Fibroblast of skin of right biceps (primary cell): Measurements from ENCODE around the gene SURF1.
"Not testable (repeated sequence)": the region's sequence is repeated elsewhere in the genome, so short reads cannot be mapped to it uniquely, and the experiment has no call there.

ENCODE experiments used
- DNase-seq: peaks from one replicate; pipeline ENCODE4 v3.0.0-alpha.2; 2013

The SURF1 gene

DNA sequence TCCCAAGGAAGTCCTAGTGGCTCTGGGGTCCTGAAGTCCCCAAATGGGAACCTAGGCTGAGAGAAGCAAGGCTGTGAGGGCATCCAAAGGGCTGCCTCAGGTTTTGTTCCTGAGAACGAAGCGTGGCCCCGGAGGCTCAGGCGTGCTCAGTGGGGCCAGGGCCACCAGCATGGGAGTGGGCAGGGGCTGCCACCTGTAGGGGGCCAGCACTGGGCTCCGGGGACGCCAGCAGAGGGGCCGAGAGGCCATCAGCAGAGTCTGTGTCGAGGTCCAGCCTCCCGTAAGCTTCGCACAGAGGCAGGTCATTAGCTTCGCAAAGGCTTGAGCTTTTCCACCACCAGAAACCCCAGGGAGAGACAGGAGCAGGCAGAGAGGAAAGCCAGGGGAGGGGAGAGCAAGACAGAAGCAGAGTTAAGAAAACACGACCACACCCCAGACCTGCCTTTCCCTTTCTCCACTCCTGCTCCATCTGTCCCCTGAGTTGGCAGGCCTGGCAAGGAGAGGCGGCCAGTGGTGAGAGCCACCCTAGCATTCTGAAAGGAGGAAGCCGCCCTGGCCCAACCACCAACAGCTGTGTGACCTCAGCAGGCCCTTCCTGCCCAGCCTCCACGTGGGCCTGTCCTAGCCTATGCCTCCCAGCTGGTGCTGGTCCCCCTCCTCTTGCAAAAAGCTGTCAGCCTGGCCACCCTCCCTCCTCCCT, 14.8 kb downstream of the SURF1 start:
- DNase-seq = no peak

- no peak for DNase-seq
Observed at GRCh38 chr9:133340916-133341315, 15.4 kb downstream of the SURF1 start.

DNA sequence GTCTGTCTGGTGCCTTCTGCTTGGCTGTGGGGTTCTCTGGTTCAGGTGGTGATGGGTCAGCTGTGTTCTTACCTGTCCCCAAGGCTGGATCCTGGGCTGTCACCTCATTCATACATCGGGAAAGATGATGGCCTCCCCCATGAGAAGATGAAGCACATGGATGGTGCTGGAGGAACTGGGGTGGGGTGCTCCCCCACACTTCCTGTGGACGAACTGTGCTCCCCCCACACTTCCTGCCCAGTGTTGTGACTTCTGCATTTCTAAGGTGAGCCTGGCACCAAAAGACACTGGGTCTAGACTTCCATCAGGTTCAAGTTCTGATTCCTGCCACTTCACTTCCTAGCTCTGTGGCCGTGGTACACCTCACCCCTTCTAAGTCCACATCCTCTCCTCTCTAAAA, 16.0 kb downstream of the SURF1 start:
- no peak for DNase-seq

- DNase-seq = no peak
Observed at GRCh38 chr9:133339641-133340040, 16.6 kb downstream of the SURF1 start.

DNA sequence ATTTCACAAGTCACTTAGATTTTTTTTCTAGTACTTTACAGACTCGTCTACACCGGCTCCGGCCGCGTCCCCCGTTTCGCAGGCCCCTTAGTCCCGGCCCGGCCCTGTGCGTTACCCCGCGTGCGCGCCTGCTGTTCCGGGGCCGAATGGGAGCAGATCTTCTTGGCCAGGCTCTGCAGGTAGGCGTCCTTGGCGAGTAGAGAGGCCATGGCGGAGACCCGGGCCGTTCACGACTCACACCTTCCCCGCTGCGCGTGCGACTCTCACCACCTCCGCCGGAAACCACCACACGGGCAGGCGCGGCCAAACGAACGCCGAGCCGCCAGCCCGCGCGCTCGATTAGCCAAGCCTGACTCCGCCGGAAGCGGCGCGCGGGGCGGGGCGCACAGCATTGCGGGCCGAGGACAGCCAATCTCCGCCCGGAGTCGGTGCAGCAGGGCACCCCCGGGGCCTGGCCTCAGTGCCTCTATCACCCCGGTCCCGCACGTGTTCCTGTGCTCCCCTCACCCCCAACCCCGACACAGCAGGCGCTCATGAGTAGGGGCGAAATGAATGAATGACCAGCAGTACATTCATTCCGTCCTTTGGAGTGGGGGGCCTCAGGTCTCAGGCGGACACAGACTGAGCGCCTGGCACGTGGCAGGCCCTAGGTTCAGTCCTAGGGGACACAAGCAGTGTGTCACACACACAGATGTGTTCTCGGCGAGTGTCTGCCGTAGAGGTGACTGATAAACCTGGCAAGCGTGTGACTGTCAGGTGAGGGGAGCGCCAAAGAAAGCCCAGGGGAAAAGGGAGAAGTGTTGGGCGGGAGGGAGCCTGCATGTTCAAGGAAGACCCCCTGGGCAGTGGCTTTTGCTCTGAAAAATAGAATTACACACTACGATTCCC, 20.1 kb downstream of the SURF1 start, which contains the start of gene SURF6:
SURF6 (minus strand) TSS at position 265 of the 888 bp plus-strand sequence; CDS start at position 209, 56 bp downstream.
- peak; percentile 91 for DNase-seq

GRCh38 chr9:133334888-133335287, 21.4 kb downstream of the SURF1 start:
- not testable (repeated sequence) for DNase-seq

DNA sequence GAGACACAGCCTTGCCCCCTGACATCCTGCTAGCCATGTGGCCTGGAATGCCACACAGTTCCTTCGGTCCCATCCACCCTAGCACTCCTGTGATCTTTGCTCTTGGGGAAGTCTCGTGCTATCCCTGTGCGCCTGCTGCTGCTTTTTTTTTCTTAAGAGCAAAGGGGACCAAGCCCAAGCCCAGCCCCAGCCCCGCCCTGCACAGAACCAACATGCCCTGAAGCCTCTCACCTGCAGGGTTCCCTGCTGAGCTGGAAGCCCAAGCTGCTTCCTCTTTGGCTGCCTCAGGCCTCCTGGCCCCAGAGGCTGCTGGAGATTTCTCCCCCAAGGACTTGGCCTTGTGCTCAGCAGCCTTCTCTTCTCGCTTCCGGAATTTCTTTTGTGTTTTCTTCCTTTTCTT, 22.1 kb downstream of the SURF1 start:
- DNase-seq = no peak

DNA sequence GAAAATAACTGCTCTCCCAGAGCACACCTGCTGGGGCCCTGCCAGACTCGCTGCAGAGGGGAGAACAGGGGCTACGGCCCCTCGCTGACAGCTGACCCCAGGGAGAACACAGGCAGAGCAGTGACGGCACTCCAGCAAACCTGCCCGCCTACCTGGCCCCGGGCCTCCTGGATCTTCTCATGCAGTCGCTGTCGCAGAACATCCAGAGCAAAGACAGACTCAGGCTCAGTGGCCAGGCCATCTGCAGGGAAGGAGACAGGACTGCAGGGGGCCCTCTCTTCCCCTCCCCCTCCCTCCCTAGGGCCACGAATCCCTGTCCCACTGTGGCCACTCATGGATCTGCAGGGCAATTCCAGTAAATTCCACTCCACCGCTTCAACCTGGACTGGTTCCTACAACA, 22.7 kb downstream of the SURF1 start:
- no peak for DNase-seq

- DNase-seq = no peak
Observed at GRCh38 chr9:133333011-133333410, 23.3 kb downstream of the SURF1 start.

DNA sequence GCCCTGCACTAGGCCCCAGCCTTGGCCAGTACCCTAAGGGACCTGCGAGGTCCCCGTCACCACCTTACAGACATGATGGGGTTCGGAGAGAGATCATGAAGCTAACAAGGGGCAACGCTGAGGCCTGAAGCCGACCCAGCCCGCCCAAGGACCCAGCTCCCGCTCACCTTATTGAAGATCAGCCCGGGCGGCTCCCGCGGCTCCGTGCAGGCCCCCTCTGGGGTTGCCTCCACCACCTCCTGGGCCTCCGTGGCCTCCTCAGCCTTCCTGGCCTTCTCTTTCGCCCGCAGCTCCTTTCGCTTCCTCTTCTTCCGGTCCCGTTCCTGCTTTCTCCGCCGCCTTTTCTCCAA, 23.9 kb downstream of the SURF1 start:
- no peak for DNase-seq

DNA sequence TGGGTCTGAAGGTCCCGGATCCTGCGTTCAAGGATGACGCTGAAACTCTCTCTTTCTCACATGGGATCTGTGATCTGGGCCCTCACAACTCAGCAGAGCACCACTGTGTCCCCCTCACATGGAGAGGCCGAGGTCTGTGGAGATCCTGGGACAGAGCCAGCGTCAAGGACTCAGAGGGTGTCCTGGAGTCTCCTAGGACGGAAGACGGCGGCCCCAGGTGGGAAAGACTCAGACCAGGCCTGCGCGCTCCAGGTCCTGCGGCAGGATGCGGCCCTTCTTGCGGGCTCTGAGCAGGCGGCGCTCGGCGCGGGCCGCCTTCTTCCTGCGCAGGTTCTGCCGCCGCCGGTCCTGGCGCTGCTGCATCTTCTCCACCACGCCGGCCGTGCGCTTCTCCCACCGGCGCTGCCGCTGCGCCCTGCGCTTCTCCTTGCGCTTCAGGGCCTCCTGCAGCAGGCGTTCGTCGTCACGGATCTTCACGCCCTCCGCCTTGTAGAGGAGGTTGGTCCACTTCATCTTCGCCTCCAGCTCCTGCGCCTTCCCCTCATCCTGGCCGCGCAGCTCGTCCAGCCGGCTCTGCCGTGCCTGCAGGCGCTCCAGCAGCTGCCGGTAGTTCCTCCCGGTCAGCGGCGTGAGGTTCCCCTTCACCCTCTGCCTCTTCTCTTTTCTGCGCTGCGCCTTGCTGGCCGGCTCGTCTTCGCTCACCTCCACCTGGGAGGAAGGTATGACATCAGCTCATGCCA, 24.5 kb downstream of the SURF1 start:
- DNase-seq = no peak

GRCh38 chr9:133331221-133331620, 25.1 kb downstream of the SURF1 start:
- no peak for DNase-seq

DNA sequence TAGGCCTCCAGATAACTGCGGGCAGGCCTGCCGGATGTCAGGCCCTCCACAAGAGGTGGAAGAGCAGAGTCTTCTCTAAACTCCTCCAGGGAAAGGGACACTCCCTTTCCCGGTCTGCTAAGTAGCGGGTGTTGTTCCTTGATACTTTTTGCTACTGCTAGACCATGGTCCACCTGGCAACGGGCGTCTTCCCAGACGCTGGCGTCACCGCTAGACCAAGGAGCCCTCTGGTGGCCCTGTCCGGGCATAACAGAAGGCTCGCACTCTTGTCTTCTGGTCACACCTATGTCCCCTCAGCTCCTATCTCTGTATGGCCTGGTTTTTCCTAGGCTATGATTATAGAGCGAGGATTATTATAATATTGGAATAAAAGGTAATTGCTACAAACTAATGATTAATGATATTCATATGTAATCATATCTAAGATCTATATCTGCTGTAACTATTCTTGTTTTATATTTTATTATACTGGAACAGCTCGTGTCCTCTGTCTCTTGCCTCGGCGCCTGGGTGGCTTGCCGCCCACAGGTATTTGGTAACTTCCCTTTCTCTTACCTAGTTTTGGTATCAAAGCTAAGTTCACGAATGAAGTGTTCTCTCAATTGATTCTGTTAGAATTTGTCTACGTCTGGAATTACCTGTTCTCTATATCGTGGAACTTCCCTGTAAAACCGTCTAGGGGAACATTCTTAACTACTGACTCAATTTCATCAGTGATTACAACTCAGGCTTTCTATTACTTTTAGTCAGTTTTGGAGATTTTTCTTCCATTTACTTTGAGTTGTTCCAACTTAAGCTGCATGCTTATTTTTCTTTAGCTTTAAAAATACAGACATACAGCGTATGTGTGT, 26.8 kb downstream of the SURF1 start:
- not testable (repeated sequence) for DNase-seq

DNA sequence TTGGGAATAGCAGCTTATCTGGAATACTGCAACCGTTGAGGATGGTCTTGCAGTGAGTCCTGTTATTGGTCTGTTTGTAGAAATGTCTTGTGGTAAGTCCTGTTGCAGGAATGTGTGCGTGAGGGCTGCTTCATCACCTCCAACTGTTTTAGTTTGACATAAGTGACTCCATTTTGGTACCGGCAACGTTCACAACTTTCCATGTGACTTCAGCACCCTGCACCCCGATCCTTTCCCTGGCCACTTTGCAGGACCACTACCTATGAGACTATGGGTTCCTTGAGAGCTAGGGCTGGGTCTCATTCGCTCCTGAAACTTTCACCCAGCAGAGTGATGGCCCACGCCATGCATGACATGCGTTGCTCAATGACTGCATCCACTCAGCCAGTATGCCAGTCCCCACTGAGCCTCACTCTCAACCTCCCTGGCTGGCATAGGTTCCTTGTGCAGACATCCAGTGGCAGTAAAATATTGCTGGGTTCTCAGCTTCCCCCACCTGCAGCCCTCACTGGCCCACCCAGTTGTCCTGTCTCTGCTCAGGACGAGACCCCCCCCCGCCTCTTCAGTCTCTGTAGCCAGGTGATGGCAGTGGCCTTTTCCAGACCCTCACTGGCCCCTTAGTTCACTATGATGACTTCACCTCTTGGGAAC, 28.3 kb downstream of the SURF1 start:
- DNase-seq = no peak

- not testable (repeated sequence) for DNase-seq
Observed at GRCh38 chr9:133327021-133327420, 29.3 kb downstream of the SURF1 start.

- DNase-seq = no peak
Observed at GRCh38 chr9:133323991-133324703, 32.1 kb downstream of the SURF1 start.

DNA sequence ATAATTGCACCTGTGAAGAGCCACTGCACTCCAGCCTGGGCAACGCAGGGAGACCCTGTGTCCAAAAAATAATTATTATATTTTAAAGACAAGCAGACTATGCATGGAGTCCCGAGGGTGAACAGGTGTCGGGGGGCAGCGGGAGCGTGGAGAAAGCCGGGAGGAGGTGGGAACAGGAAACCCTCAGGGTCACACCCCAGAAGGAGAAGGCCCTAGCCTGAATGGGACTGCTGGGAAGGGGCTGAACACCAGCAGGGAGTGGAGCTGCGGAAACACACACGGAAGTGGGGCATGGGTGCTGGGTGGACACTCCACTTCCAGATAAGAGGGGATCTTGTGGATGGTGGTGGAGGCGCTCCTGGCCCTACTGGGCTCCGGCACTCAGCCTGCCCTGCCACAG, 33.1 kb downstream of the SURF1 start:
- DNase-seq = no peak

- no peak for DNase-seq
Observed at GRCh38 chr9:133322701-133323100, 33.6 kb downstream of the SURF1 start.

- no peak for DNase-seq
Observed at GRCh38 chr9:133321411-133321935, 34.8 kb downstream of the SURF1 start.

GRCh38 chr9:133320421-133320881, 35.8 kb downstream of the SURF1 start:
- no peak for DNase-seq

GRCh38 chr9:133317551-133317950, 38.7 kb downstream of the SURF1 start:
- DNase-seq = not testable (repeated sequence)
